GM19238 (cell line): ENCODE results near the gene HECW1.
"Not testable (repeated sequence)": the region's sequence is repeated elsewhere in the genome, so short reads cannot be mapped to it uniquely, and the experiment has no call there.

ENCODE experiments used
- DNase-seq: peaks from one replicate; pipeline ENCODE4 v3.0.0; 2011; ENCODE audit warnings: low spot score; ENCODE audit not compliant: insufficient read length

Gene HECW1

GRCh38 chr7:43463401-43463980 lies 351.0 kb downstream of the HECW1 start:
- no peak for DNase-seq

DNA sequence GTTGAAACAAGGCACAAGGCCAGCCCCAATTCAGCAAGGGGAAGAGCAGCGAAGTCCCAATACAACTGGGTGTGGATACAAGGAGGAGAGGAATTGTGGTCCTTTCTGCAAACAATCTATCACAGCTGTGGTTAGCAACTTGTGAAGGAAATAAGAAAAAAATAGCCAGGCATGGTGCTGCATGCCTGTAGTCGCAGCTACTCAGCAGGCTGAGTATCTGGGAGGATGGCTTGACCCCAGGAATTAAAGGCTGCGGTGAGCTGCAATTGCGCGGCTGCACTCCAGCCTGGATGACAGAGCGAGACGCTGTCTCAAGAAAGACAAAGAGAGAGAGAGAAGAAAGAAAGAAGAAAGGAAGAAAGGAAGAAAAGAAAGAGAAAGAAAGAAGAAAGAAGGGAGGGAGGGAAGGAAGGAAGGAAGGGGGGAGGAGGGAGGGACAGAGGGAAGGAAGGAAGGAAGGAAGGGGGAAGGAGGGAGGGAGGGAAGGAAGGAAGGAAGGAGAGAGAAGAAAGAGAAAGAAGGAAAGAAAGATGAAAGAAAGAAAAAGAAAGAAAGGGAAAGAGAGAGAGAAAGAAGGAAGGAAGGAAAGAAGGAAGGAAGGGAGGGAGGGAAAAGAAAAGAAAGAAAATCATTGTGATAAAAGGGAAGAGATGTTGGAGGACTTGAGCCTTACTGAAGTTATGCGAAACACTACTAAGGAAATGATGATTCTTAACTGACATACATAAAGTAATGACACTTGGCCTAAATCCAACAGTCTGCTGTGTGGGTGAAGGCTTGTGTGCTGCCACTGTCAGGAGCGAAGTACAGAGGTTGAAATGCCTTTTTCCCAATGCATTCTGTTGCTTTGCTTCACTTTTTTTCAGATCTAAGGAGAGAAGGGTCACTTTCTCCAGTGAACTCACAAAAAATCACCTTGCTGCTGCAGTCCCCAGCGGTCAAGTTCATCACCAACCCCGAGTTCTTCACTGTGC lies 353.4 kb downstream of the HECW1 start:
- no peak for DNase-seq

- no peak for DNase-seq
These were observed 355.0 kb downstream of the HECW1 start for GRCh38 chr7:43467406-43467805.

DNA sequence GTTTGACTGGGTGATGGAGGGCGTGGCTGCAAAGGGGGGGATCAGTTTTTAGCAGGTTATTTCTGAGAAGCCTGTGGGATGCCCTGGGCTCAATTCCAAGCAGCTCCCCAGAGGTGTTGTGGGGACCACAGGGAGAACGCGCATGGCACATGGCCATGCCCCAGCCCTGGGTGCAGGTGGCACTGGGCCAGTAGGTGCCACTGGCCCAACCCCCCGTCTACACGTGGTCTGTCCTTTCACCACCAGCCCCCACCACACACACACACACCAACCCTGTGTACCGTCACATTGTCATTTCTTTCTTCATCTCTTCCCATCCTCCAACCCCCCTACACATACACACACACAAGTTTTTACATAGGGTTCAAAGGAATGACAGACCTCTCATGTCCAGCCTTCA lies 355.4 kb downstream of the HECW1 start:
- no peak for DNase-seq

- DNase-seq = no peak
These were observed 356.6 kb downstream of the HECW1 start for GRCh38 chr7:43469051-43469450.

DNA sequence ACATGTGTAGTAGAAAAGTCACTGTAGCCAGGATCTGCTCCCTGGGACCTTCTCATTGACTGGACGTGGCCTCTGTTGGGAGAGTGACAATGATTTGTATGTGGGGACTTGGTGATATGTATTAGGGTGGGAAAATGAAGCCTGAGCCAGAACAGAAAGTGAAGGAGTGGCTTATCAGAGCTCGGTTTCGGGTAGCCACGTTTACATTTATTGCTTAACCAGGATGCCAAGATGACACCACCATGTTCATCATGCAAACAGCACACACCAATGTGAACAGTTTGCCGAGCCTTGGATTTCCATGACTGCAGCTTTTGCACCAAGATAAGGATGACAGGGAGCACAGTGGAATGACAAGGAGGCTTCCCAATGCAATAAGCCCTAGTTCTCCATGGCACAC lies 357.7 kb downstream of the HECW1 start:
- no peak for DNase-seq

GRCh38 chr7:43475983-43476382 lies 363.5 kb downstream of the HECW1 start:
- DNase-seq = no peak

- no peak for DNase-seq
These were observed 364.4 kb downstream of the HECW1 start for GRCh38 chr7:43476896-43477295.

DNA sequence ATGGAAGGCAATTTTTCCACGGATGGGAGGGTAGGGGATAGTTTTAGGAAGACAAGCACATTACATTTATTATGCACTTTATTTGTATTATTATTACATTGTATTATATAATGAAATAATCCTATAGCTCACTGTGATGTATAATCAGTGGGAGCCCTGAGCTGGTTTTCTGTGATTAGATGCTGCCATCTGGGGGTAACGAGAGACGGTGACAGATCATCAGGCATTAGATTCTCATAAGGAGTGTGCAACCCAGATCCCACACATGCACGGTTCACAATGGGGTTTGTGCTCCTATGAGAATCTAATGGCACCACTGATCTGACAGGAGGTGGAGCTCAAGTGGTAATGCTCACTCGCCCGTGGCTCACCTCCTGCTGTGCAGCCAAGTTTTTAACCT lies 366.6 kb downstream of the HECW1 start:
- DNase-seq = no peak

- DNase-seq = no peak
These were observed 367.1 kb downstream of the HECW1 start for GRCh38 chr7:43479543-43479942.

DNA sequence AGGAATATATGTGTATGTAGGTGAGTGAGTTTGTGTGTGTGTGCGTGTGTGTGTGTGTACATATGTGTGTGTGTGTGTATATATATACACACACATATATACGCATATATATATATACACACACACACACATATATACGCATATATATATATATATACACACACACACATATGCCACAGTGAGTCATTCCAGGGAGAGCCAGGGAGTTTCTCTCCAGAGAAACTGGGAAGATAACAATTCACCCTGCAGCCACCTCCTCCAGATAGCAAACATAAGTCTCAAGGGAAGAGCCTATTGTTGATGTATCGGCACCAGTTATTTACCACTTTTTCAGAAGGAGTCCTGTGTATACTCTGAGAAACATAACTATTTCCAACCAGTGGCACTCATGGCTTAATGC lies 368.1 kb downstream of the HECW1 start:
- no peak for DNase-seq

DNA sequence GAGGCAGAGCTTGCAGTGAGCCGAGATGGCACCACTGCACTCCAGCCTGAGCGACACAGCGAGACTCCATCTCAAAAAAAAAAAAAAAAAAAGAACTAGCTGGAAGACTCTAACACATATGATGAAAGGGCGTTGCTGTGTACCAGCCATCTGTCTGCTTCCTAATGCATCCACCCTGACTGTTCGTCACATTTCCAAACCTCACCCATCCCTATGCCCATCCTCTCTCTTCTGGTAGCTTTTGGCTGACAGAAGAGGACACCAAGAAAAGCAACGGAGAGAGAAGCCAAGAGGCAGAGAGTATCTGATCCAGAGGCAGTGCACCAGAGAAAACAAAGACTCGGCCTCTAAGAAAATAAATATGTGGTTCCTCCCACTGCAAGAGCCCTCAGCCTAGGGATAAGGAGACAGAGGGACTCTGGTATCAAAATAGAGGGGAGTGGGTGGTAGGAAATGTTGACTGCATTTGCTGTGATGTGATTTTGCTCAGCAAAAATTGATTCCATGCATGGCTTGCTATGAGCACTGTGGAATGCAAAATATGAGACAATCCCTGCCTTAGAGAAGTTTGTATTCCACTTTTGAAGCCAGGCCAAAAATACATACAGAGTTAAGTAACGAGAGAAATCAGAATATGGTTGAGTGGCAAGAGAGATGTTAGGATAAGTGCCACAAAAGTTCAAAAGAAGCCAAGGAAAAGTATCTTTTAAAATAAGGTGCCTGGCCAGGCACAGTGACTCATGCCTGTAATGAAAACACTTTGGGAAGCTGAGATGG lies 369.6 kb downstream of the HECW1 start:
- DNase-seq = no peak

DNA sequence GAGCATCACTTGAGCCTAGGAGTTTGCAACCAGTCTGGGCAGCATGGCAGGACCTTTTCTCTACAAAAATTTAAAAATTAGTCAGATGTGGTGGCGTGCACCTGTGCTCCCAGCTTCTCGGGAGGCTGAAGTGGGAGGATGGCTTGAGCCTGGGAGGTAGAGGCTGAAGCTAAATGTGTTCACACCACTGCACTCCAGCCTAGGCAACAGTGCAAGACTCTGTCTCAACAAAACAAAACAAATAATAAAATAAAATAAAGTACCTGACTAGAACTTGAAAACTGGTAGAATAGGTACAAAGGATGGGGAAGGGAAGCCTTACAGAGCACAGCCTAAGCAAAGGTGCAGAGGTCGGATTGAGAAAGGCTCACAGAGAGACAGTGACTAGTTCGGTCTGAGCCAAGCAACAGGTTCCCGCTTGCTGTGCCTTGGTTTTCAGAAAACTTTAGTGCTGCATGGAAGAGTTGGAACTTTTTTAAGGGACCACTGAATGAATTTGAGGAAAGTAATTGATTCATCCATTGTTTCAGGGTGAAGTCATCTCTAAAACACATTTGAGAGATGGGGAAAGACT lies 370.3 kb downstream of the HECW1 start:
- DNase-seq = no peak

GRCh38 chr7:43484678-43485395 lies 372.4 kb downstream of the HECW1 start:
- DNase-seq = no peak

DNA sequence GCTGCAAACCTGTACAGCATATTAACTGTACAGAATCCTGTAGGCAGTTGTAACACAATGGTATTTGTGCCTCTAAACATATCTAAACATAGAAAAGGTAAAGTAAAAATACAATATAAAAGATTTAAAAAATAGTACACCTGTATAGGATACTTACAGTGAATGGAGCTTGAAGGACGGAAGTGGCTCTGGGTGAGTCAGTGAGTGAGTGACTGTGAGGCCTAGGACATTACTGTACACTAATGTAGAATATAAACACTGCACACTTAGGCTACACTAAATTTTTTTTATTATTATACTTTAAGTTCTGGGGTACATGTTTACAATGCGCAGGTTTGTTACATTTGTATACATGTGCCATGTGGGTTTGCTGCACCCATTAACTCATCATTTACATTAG lies 373.1 kb downstream of the HECW1 start:
- no peak for DNase-seq

GRCh38 chr7:43486008-43486407 lies 373.6 kb downstream of the HECW1 start:
- DNase-seq = not testable (repeated sequence)

DNA sequence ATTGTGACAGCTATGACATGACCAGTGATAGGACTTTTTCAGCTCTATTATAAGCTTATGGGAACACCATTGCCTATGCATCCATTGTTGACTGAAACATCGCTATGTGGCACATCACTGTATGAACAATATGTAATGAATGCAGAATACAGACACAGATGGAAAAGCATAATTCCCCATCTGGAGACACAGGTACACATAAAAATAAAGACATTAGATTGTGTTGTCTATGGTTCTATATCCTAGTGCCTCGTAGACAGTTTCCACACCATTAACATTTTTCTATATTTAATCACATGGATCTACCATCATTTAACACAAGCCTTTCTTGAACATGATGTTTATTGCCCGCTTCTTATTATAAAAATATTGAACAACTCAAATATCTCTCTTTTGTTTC lies 374.2 kb downstream of the HECW1 start:
- DNase-seq = no peak

DNA sequence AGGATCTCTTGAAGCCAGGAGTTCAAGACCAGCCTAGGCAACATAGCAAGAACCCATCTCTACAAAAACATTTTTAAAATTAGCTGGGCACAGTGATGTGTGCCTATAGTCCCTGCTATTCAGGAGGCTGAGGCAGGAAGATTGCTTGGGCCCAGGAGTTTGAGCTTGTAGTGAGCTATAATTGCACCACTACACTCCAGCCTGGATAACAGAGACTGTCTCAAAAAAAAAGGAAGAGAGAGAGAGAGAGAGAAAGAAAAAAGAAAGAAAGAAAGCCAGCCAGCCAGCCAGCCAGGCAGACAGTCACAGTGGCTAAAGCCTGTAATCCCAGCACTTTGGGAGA lies 375.3 kb downstream of the HECW1 start:
- no peak for DNase-seq

- no peak for DNase-seq
These were observed 376.8 kb downstream of the HECW1 start for GRCh38 chr7:43489257-43489656.

DNA sequence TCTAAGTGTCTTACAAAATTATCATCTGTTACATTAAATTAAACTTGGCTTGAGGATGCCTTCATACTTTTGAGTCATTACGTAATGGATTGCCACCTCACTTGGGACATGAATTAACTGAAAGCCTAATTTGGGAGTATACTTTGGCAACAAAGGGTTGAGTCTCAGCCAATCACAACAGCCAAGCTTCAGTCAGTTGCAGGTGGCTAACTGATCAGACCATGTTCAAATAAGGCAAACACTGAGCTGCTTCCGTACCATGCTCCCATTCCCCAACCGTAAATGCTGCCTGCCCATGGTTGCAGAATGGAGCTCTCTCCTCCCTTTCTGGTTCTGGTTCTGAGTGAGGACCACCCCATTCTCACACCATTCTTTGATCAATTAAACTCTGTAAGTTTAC lies 377.6 kb downstream of the HECW1 start:
- no peak for DNase-seq

GRCh38 chr7:43491123-43491522 lies 378.7 kb downstream of the HECW1 start:
- no peak for DNase-seq
